ENCODE results near the gene IGF2R.

The IGF2R gene

DNA sequence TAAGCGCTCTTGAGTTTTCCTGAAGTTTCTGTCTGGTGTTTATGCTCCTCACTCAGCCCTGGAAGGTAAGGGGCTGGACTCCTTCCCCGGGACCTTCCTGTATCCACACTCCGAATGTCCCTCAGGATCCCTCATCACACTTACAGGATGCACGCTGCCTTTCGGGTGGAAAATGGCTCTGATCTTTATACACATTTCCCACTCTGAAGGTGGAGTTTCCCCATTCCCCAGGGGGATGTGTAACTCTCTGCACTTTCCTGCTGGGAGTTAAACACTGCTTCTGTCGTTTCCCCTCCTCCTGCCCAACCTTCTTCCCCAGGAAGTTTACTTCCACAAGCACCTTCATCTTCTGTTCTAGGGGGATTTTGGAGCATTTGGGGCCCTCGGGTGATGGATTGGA is 17.1 kb upstream of the IGF2R start:
- CTCF ChIA-PET, result no interaction called here
- TF ChIP-seq, protein P1, sequence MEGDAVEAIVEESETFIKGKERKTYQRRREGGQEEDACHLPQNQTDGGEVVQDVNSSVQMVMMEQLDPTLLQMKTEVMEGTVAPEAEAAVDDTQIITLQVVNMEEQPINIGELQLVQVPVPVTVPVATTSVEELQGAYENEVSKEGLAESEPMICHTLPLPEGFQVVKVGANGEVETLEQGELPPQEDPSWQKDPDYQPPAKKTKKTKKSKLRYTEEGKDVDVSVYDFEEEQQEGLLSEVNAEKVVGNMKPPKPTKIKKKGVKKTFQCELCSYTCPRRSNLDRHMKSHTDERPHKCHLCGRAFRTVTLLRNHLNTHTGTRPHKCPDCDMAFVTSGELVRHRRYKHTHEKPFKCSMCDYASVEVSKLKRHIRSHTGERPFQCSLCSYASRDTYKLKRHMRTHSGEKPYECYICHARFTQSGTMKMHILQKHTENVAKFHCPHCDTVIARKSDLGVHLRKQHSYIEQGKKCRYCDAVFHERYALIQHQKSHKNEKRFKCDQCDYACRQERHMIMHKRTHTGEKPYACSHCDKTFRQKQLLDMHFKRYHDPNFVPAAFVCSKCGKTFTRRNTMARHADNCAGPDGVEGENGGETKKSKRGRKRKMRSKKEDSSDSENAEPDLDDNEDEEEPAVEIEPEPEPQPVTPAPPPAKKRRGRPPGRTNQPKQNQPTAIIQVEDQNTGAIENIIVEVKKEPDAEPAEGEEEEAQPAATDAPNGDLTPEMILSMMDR (conservative IDR thresholded peaks at IDR 0.05; ENCODE audit: low read depth), result no peak
- POLR2A ChIA-PET (ENCODE audit: low non-redundant PET), result no interaction called here
- DNase-seq (ENCODE audit: low spot score), result no peak
- no peak overlapping the region for H3K27ac ChIP-seq

GRCh38 chr6:159952289-159953005 is 16.4 kb upstream of the IGF2R start:
- no peak for DNase-seq (ENCODE audit: low spot score)
- CTCF ChIA-PET, result no interaction called here
- peak overlapping the region; percentile 77 for H3K27ac ChIP-seq
- TF ChIP-seq, protein P1 (conservative IDR thresholded peaks at IDR 0.05; ENCODE audit: low read depth), result no peak
- POLR2A ChIA-PET (ENCODE audit: low non-redundant PET), result interaction anchor here (0.7 kb wide), 1 partner anchor 225 kb away, joined by 4 read pairs; the partner anchor contains the start of gene WTAP

- H3K27ac ChIP-seq, result peak overlapping the region; percentile 77
- TF ChIP-seq, protein P1 (conservative IDR thresholded peaks at IDR 0.05; ENCODE audit: low read depth), result no peak
- CTCF ChIA-PET, result interaction anchor here (0.5 kb wide), 1 partner anchor 195 kb away, joined by 3 read pairs; no protein-coding TSS in a partner anchor
- DNase-seq (ENCODE audit: low spot score), result no peak
- POLR2A ChIA-PET (ENCODE audit: low non-redundant PET), result interaction anchor here (0.7 kb wide), 1 partner anchor 226 kb away, joined by 4 read pairs; the partner anchor contains the start of gene WTAP
Measured at GRCh38 chr6:159953091-159953601, 15.7 kb upstream of the IGF2R start.

GRCh38 chr6:159955945-159956361 is 12.9 kb upstream of the IGF2R start:
- DNase-seq (ENCODE audit: low spot score), result no peak
- TF ChIP-seq, protein P1 (conservative IDR thresholded peaks at IDR 0.05; ENCODE audit: low read depth), result no peak
- H3K27ac ChIP-seq, result no peak overlapping the region
- ChIA-PET CTCF (no interaction called here), POLR2A (ENCODE audit: low non-redundant PET) (no interaction called here)

DNA sequence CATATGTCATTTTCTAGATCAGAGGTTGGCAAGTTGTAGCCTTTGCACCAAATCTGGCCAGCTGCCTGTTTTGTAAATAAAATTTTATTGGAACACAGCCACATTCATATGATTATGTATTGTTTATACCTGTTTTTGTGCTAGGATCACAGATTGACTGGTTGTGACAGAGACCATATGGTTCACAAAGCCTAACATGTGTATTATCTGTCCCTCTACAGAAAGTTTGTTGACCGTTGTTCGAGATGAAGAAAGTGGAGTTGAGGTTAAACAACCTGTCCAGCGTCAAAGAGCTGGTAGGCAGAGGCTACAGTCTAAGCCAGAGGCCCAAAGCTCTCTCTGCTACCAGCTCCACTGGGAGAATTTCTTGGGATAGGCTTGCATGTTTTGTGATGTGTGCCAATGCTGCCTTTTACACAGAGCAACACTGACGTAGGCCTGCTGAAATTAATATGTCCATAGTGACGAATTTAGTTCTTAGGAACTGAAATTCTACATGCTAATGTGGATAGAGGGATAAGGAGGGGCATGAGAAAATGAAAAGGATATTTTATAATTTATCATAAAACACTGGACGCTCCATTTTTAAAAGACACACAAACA is 11.7 kb upstream of the IGF2R start:
- ChIA-PET CTCF (interaction anchor here (0.7 kb wide), 1 partner anchor 24 kb away, joined by 3 read pairs; no protein-coding TSS in a partner anchor), POLR2A (ENCODE audit: low non-redundant PET) (no interaction called here)
- TF ChIP-seq, protein P1 (conservative IDR thresholded peaks at IDR 0.05; ENCODE audit: low read depth), result no peak
- no peak overlapping the region for H3K27ac ChIP-seq
- no peak for DNase-seq (ENCODE audit: low spot score)

- ChIA-PET POLR2A (ENCODE audit: low non-redundant PET) (no interaction called here), CTCF (no interaction called here)
- no peak overlapping the region for H3K27ac ChIP-seq
- TF ChIP-seq, protein P1 (conservative IDR thresholded peaks at IDR 0.05; ENCODE audit: low read depth), result no peak
- no peak for DNase-seq (ENCODE audit: low spot score)
Measured at GRCh38 chr6:159959165-159959975, 9.5 kb upstream of the IGF2R start.
